NT2/D1 (cell line): ENCODE results near the gene RAB13.

ENCODE experiments used
- DNase-seq: peaks from one replicate; pipeline ENCODE4 v3.0.0-alpha.2; 2011; ENCODE audit warnings: low read depth, low spot score
- H3K27me3 ChIP-seq: 2 replicates; pipeline ENCODE4 v1.6.0; 2011; ENCODE audit warnings: mild to moderate bottlenecking; ENCODE audit not compliant: insufficient read length, insufficient read depth
- H3K36me3 ChIP-seq: 2 replicates; pipeline ENCODE4 v1.6.1; 2011; ENCODE audit warnings: mild to moderate bottlenecking, low read length, mixed read lengths; ENCODE audit not compliant: insufficient read depth, insufficient read length
- H3K4me1 ChIP-seq: 2 replicates; pipeline ENCODE4 v1.5.1; 2011; ENCODE audit not compliant: insufficient read depth, insufficient read length
- H3K4me3 ChIP-seq: 2 replicates; pipeline ENCODE4 v1.5.1; 2011; ENCODE audit warnings: low read depth; ENCODE audit not compliant: insufficient read length
- H3K9ac ChIP-seq: 2 replicates; pipeline ENCODE4 v1.6.0; 2011; ENCODE audit warnings: low read depth; ENCODE audit not compliant: insufficient read length
- H3K9me3 ChIP-seq: 2 replicates; pipeline ENCODE4 v1.5.1; 2011; ENCODE audit warnings: mild to moderate bottlenecking, low read length; ENCODE audit not compliant: insufficient read depth
- SUZ12 ChIP-seq: IDR thresholded peaks from 2 replicates; pipeline ENCODE4 v1.6.1; 2011; ENCODE audit not compliant: insufficient read length, insufficient read depth; ENCODE audit errors: extremely low read depth
- YY1 ChIP-seq: IDR thresholded peaks from 2 replicates; pipeline ENCODE4 v1.6.1; 2011; ENCODE audit not compliant: insufficient read length, insufficient read depth
- ZNF274 ChIP-seq: IDR thresholded peaks from 2 replicates; pipeline ENCODE4 v1.6.1; 2011; ENCODE audit warnings: mild to moderate bottlenecking, low read depth, low read length

Gene RAB13

GRCh38 chr1:153968000-153968363 is 18.2 kb downstream of the RAB13 start:
- H3K4me1 ChIP-seq, result peaks cover 3% of the 10 kb centered on the region
- TF ChIP-seq YY1, result no peak
- TF ChIP-seq SUZ12, result no peak
- no peak for TF ChIP-seq ZNF274
- no peak for DNase-seq
- peaks cover 12% of the 10 kb centered on the region for H3K36me3 ChIP-seq
- H3K27me3 ChIP-seq, result no peaks in the 10 kb centered on the region
- peak overlapping the region; percentile 83 for H3K4me3 ChIP-seq
- H3K9me3 ChIP-seq, result no peaks in the 10 kb centered on the region
- H3K9ac ChIP-seq, result peak overlapping the region; percentile 83

GRCh38 chr1:153967107-153967999 is 18.8 kb downstream of the RAB13 start, which contains the start of gene CREB3L4:
CREB3L4 (plus strand) TSS chr1:153967902; CDS start chr1:153968526, 624 bp downstream.
- Histone ChIP-seq H3K27me3 (no peaks in the 10 kb centered on the region), H3K36me3 (peaks cover 7% of the 10 kb centered on the region), H3K9me3 (no peaks in the 10 kb centered on the region), H3K9ac (peak within 1 kb of the TSS; percentile 98), H3K4me3 (peak within 1 kb of the TSS; percentile 83), H3K4me1 (peaks cover 4% of the 10 kb centered on the region)
- peak; percentile 99 for DNase-seq
- TF ChIP-seq ZNF274, result no peak
- peak; percentile 40 for TF ChIP-seq YY1
- no peak for TF ChIP-seq SUZ12

GRCh38 chr1:153963850-153964331 is 22.2 kb downstream of the RAB13 start:
- H3K4me3 ChIP-seq, result peak overlapping the region; percentile 55
- peak overlapping the region; percentile 91 for H3K9ac ChIP-seq
- DNase-seq, result peak; percentile 74
- TF ChIP-seq ZNF274 (no peak), YY1 (no peak)
- peaks cover 14% of the 10 kb centered on the region for H3K4me1 ChIP-seq
- no peaks in the 10 kb centered on the region for H3K27me3 ChIP-seq
- H3K36me3 ChIP-seq, result peaks cover 42% of the 10 kb centered on the region
- H3K9me3 ChIP-seq, result no peaks in the 10 kb centered on the region

DNA sequence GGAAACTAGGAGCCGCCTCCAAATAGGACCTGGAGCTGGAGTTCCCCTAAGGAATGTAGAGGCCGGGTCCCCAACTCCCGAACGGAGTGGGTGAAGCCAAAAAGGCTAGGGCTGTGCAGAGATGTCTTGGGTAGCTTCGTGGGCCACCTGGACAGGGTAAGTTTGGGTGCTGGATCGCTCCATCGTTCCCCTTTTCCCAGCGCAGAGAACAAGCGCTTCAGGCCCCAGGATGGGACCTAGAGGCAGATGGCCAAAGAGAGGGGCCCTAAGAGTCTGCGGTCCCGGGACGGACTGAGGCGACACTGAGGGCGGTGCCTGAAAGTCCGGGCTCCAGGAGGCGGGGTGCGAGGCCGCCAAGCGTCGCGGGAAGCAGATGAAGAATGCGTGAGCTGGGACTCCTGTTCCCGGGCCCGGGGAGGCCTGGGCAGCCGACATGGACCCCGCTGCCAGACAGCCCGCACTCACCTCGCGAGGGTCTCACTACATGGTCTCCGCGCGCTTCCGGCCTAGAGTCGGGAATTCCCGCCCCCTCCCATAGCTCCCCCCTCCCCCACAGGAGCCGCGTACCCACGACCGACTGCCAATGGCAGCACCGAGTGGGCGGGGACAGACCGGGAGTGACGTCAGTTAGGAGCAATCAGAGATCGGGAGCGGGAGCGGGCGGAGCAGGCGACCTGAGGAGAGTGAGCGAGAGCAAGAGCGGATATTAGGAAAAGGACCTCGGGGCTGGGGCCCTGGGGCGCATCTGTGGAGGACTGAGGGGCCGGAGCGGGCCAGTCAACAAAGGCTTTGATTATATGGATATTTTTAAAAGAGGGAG is 22.9 kb downstream of the RAB13 start, which contains the start of gene SLC39A1:
Gene SLC39A1, minus strand, starts transcription at position 508 of the 820 bp plus-strand sequence. CDS start 822 bp downstream, outside the sequence.
- peaks cover 42% of the 10 kb centered on the region for H3K36me3 ChIP-seq
- peak within 1 kb of the TSS; percentile 97 for H3K4me3 ChIP-seq
- H3K4me1 ChIP-seq, result peaks cover 11% of the 10 kb centered on the region
- no peaks in the 10 kb centered on the region for H3K9me3 ChIP-seq
- no peak for TF ChIP-seq YY1
- TF ChIP-seq SUZ12, result no peak
- no peak for TF ChIP-seq ZNF274
- no peaks in the 10 kb centered on the region for H3K27me3 ChIP-seq
- H3K9ac ChIP-seq, result peak within 1 kb of the TSS; percentile 99
- DNase-seq, result peak; percentile 99

DNA sequence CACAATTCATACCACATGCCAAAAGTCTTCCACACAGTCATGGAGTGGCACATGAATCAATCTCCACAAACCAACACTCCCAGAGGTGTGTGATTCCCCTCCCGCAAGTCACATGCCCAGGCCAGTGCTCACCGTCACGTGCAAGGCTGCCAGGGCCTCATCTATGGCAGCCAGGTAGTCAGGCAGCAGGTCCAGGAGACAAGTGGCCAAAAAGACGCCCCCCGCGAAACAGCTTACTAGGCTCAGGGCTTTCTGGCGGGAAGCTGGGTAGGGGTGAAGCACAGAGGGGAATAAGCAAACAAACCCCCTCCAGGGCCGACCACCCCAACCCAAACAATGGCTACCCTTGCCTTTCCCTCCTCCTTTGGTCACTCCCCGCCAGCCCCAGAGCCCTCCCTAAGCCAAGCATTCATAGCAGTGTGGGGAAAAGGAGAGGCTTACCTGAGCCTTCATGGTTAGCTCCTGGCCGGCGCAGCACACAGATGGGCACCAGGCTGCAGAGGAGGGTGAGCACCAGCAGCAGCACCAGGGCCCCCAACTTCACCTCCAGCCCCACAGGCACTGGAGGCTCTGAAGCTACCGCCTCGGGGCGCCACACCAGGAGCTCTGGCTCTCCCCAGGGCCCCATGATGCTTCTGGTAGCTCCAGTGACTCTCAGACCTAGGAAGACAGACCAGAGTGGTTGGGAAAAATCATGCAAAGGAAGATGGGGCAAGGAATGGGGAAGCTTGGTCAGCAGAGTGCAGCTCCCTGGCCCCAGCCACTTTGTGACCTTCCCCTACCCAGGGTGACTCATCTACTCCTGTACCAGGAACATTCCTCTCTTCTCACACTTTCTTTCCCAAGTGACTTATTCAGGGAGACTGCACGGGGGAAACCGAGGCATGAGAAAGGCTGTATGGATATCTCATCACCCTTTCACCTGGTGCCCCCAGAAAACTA is 23.8 kb downstream of the RAB13 start:
- TF ChIP-seq YY1, result no peak
- TF ChIP-seq ZNF274, result no peak
- TF ChIP-seq SUZ12, result no peak
- DNase-seq, result no peak
- Histone ChIP-seq H3K36me3 (peaks cover 42% of the 10 kb centered on the region), H3K4me3 (peak overlapping the region; percentile 97), H3K27me3 (no peaks in the 10 kb centered on the region), H3K9ac (peak overlapping the region; percentile 99), H3K4me1 (peaks cover 11% of the 10 kb centered on the region), H3K9me3 (no peaks in the 10 kb centered on the region)

DNA sequence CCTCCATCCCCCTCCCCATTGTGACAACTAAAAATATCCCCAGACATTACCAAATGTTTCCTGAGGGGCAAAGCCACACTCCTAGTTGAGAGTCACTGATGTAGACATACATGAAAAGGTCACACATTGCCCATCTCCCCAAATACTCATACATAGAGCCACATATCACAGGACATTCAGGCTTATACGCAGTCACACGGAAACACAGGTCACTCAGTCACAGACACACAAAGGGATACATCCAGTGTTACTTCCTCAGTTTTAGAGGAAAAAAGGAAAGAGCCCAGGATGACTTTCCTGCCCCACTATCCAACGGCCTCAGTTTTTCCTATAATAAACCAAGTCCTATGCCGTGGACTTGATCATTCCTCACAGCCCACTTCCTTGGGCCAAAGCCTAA is 24.7 kb downstream of the RAB13 start:
- Histone ChIP-seq H3K36me3 (peaks cover 42% of the 10 kb centered on the region), H3K9ac (peak overlapping the region; percentile 99), H3K27me3 (no peaks in the 10 kb centered on the region), H3K4me3 (peak overlapping the region; percentile 97), H3K4me1 (peaks cover 17% of the 10 kb centered on the region), H3K9me3 (no peaks in the 10 kb centered on the region)
- DNase-seq, result no peak
- TF ChIP-seq ZNF274, result no peak
- no peak for TF ChIP-seq YY1
- no peak for TF ChIP-seq SUZ12
